Smooth muscle cell (in vitro differentiated cells): Measurements from ENCODE around the gene C2. TPM values are rescaled to one million over a fixed set of nuclear protein-coding genes. Genes with fewer than 3 reads are reported as not detected.

Source experiments
- DNase-seq: peaks from one replicate; lab custom pipeline; 2025; ENCODE audit not compliant: unreplicated experiment; lab: John Stamatoyannopoulos, UW
- H2AFZ ChIP-seq: fragments of 200-600 bp; sonication (generic); 2 replicates; pipeline ENCODE4 v1.6.0; 2016; ENCODE audit warnings: antibody characterized with exemption, low read depth, mild to moderate bottlenecking
- H3F3A ChIP-seq: fragments of 200-600 bp; sonication (generic); 2 replicates; pipeline ENCODE4 v1.6.0; 2017; ENCODE audit warnings: antibody characterized with exemption, low read depth
- H3K27ac ChIP-seq: fragments of 200-600 bp; sonication (generic); 2 replicates; pipeline ENCODE4 v1.5.1; 2016; ENCODE audit warnings: low read depth, mild to moderate bottlenecking
- H3K27me3 ChIP-seq: fragments of 200-600 bp; sonication (generic); 2 replicates; pipeline ENCODE4 v1.6.1; 2016; ENCODE audit warnings: low read depth, mild to moderate bottlenecking
- H3K36me3 ChIP-seq: fragments of 200-600 bp; sonication (generic); 2 replicates; pipeline ENCODE4 v1.5.1; 2016; ENCODE audit warnings: low read depth
- H3K4me1 ChIP-seq: fragments of 200-600 bp; sonication (generic); 2 replicates; pipeline ENCODE4 v1.5.1; 2016; ENCODE audit warnings: low read depth
- H3K4me2 ChIP-seq: fragments of 200-600 bp; sonication (generic); 2 replicates; pipeline ENCODE4 v1.6.0; 2016; ENCODE audit warnings: mild to moderate bottlenecking
- H3K4me3 ChIP-seq: fragments of 200-600 bp; sonication (generic); 2 replicates; pipeline ENCODE4 v1.5.1; 2016; ENCODE audit warnings: mild to moderate bottlenecking
- H3K79me2 ChIP-seq: fragments of 200-600 bp; sonication (generic); 2 replicates; pipeline ENCODE4 v1.6.0; 2016; ENCODE audit warnings: low read depth, mild to moderate bottlenecking
- H3K9ac ChIP-seq: fragments of 200-600 bp; sonication (generic); 2 replicates; pipeline ENCODE4 v1.6.0; 2016; ENCODE audit warnings: low read depth
- H3K9me3 ChIP-seq: fragments of 200-600 bp; sonication (generic); replicated peaks from 2 replicates; pipeline ENCODE4 v1.5.1; 2016; ENCODE audit warnings: low read depth
- H4K20me1 ChIP-seq: fragments of 200-600 bp; sonication (generic); 2 replicates; pipeline ENCODE4 v1.6.0; 2016; ENCODE audit warnings: low read depth
- CTCF ChIP-seq: fragments of 200-600 bp; sonication (generic); IDR thresholded peaks from 2 replicates; pipeline ENCODE4 v1.5.1; 2017; ENCODE audit warnings: borderline replicate concordance, mild to moderate bottlenecking, antibody characterized with exemption; ENCODE audit not compliant: insufficient read depth, poor library complexity, severe bottlenecking
- WGBS: methylation state at CpG from one replicate; pipeline ENCODE4 v1.1.7; 2016; ENCODE audit warnings: low lambda C conversion rate; 5-methylcytosine and 5-hydroxymethylcytosine counted together
- polyA plus RNA-seq: library from polyadenylated mRNA; unstranded; fragments of >200 nt; fragmentation: Nextera tagmentation; extraction: Ambion mirVana; gene quantifications from 2 replicates; pipeline ENCODE4 v1.2.1, GENCODE V29; 2016
- total RNA-seq: library from RNA; depleted of rRNA; stranded (reverse); fragments of >200 nt; gene quantifications from 2 replicates; pipeline ENCODE4 v1.2.3, GENCODE V29; 2014

The C2 gene
- total and polyA plus RNA-seq, 2 experiments from 2014 or later, result 0.37 TPM; not detected in 1

GRCh38 chr6:31933537-31933936 is 6.0 kb downstream of the C2 start:
- 95% methylated on average over 19 of the region's 19 CpGs for WGBS
- H2AFZ ChIP-seq, result no peak overlapping the region
- no peaks in the 10 kb centered on the region for H3K4me1 ChIP-seq
- H3K9ac ChIP-seq, result no peak overlapping the region
- H3K27me3 ChIP-seq, result peaks cover 4% of the 10 kb centered on the region
- no peaks in the 10 kb centered on the region for H3K9me3 ChIP-seq
- no peaks in the 10 kb centered on the region for H3K79me2 ChIP-seq
- TF ChIP-seq CTCF, result no peak
- no peaks in the 10 kb centered on the region for H3K36me3 ChIP-seq
- H3K4me2 ChIP-seq, result no peak overlapping the region
- H4K20me1 ChIP-seq, result no peaks in the 10 kb centered on the region
- H3K27ac ChIP-seq, result no peak overlapping the region
- DNase-seq, result no peak
- H3F3A ChIP-seq, result no peaks in the 10 kb centered on the region
- no peak overlapping the region for H3K4me3 ChIP-seq

GRCh38 chr6:31935021-31935420 is 7.5 kb downstream of the C2 start:
- Histone ChIP-seq H3K27ac (no peak overlapping the region), H2AFZ (no peak overlapping the region), H3K36me3 (no peaks in the 10 kb centered on the region), H3K9ac (no peak overlapping the region), H3K27me3 (peaks cover 4% of the 10 kb centered on the region), H3K9me3 (no peaks in the 10 kb centered on the region), H3K4me1 (no peaks in the 10 kb centered on the region), H3F3A (no peaks in the 10 kb centered on the region), H3K4me3 (no peak overlapping the region), H3K79me2 (no peaks in the 10 kb centered on the region), H4K20me1 (no peaks in the 10 kb centered on the region), H3K4me2 (no peak overlapping the region)
- DNase-seq, result no peak
- 88% methylated on average over 3 of the region's 3 CpGs for WGBS
- no peak for TF ChIP-seq CTCF

GRCh38 chr6:31935823-31936222 is 8.3 kb downstream of the C2 start:
- no peak for TF ChIP-seq CTCF

GRCh38 chr6:31940256-31940664 is 12.7 kb downstream of the C2 start:
- Histone ChIP-seq H3K9me3 (no peaks in the 10 kb centered on the region), H3K27me3 (peaks cover 19% of the 10 kb centered on the region), H3K9ac (no peak overlapping the region), H3K4me3 (no peak overlapping the region), H3K27ac (no peak overlapping the region), H4K20me1 (no peaks in the 10 kb centered on the region), H3K4me1 (no peaks in the 10 kb centered on the region), H3K4me2 (no peak overlapping the region), H2AFZ (no peak overlapping the region), H3K79me2 (no peaks in the 10 kb centered on the region), H3K36me3 (no peaks in the 10 kb centered on the region), H3F3A (no peaks in the 10 kb centered on the region)
- no peak for TF ChIP-seq CTCF
- DNase-seq, result no peak
- WGBS, result 36% methylated on average over 6 of the region's 6 CpGs

More at GRCh38 chr6:31935823-31936222, 8.3 kb downstream of the C2 start:
- H2AFZ ChIP-seq, result no peak overlapping the region
- no peak overlapping the region for H3K27ac ChIP-seq
- DNase-seq, result no peak
- H3K4me2 ChIP-seq, result no peak overlapping the region
- WGBS, result 87% methylated on average over 9 of the region's 9 CpGs
- no peak overlapping the region for H3K4me3 ChIP-seq
- no peak overlapping the region for H3K9ac ChIP-seq
- no peaks in the 10 kb centered on the region for H3K9me3 ChIP-seq
- no peaks in the 10 kb centered on the region for H3F3A ChIP-seq
- no peaks in the 10 kb centered on the region for H3K4me1 ChIP-seq
- H3K36me3 ChIP-seq, result no peaks in the 10 kb centered on the region
- no peaks in the 10 kb centered on the region for H3K79me2 ChIP-seq
- peaks cover 4% of the 10 kb centered on the region for H3K27me3 ChIP-seq
- no peaks in the 10 kb centered on the region for H4K20me1 ChIP-seq
